Measurements from ENCODE around the gene SCMH1.

SCMH1 gene

DNA sequence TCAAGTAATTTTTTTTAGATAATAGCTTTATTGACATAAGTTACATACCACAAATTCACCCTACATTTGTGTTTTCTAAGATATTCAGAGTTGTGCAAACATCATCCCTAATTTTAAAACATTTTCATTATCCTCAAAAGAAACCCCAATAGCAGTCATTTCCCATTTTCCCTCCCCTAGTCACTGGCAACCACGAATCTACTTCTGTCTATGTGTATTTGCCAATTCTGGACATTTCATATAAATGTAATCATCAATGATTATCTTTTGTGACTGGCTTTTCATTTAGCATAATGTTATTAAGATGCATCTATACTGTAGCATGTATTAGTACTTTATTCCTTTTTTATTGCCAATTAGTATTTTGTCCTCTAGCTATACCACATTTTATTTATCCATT is 131.8 kb downstream of the SCMH1 start:
- Mint-ChIP-seq H3K4me3 (no peak overlapping the region), H3K4me1 (no peaks in the 10 kb centered on the region)

DNA sequence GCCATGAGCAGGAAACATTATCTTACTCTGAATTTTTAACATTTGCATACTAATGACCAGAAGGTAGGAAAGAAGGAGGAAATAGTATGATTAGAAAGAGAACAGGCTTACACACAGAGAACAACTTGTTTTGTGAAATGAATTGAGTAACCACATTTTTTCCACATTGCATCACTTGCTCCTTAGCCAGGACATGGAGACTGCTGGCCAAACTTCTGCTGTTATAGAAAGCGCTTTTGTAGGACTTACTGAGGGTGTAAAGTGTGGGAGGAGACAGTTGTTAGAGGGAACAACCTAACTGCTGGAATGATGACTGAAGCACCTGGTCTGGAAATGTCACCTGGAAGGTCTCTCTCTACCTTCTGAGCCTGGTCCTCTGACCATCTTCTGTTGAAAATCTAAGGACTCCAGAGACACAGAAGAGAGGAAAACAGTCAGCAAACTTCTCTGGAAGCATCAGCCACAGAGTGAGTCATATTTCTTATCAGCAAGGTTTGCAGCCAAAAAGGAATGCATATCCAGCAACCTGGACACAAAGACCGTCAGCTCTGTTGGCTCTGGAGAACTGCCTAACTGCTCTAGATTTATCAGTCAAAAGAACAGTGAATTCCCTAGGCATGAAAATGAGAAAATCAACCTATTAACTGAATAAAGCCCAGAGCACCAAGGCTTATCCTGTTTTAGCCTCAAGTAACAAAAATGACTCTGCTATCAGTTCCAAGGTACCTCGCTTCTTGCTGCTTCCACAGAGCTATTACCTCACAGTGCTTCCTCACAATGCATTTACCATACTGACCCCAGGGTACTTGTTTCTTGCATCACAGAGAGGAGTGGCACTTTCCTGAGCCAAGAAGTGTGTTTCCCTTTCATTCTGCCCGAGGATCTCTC is 132.6 kb downstream of the SCMH1 start:
- Mint-ChIP-seq H3K27ac (no peak overlapping the region), H3K4me1 (no peaks in the 10 kb centered on the region), H3K36me3 (peaks cover 19% of the 10 kb centered on the region), H3K27me3 (no peaks in the 10 kb centered on the region), H3K9me3 (no peaks in the 10 kb centered on the region), H3K4me3 (no peak overlapping the region)

More for the DNA sequence above, 131.8 kb downstream of the SCMH1 start:
- no peak overlapping the region for H3K27ac Mint-ChIP-seq
- no peaks in the 10 kb centered on the region for H3K27me3 Mint-ChIP-seq
- peaks cover 19% of the 10 kb centered on the region for H3K36me3 Mint-ChIP-seq
- no peaks in the 10 kb centered on the region for H3K9me3 Mint-ChIP-seq

DNA sequence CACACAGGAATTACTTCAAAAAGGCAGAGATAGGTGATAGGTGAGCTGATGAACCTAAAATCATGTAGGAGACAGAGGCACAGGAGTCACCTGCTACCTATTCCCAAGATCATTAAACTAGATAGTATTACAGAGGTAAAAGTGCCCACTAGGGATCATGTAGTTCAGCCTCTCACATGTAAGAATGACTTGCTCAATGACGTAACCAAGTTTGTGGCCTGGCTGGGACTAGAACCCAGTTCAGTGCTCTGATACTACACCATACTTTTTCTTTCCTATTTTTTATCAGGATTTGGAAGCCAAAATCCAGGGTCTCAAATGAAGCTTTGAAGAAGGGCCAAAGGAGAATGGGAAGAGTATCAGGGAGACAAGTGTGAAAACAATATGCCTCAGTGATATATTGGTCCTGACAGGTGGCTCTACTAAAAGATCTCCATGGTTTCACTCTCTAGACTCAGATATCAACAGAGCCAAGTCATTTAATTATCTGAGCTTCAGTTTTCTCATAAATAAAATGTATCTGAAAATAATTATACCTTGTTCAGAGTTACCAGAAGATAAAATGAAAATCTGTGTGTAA is 133.3 kb downstream of the SCMH1 start:
- peaks cover 14% of the 10 kb centered on the region for H3K36me3 Mint-ChIP-seq
- no peaks in the 10 kb centered on the region for H3K9me3 Mint-ChIP-seq
- no peak overlapping the region for H3K4me3 Mint-ChIP-seq
- H3K4me1 Mint-ChIP-seq, result no peaks in the 10 kb centered on the region
- H3K27me3 Mint-ChIP-seq, result no peaks in the 10 kb centered on the region
- no peak overlapping the region for H3K27ac Mint-ChIP-seq

DNA sequence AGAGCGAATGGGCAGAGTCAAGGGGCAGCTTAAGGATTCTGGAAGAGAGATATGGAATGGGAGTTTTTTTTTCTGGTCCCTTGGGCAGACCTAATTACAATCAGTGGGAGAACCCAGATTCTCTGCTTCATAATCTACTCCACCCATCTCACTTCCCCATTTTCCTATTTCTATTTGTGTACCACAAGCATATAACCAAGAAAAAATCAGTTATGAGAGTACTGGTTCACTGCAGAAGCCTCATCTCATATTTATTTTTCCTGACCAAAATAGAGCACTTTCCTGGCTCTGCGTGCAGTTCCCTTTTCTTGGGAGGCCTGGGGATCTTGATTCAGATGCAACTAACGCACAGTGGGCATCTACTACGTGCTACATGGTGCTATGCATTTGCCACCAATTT is 138.3 kb downstream of the SCMH1 start:
- H3K4me1 Mint-ChIP-seq, result peaks cover 4% of the 10 kb centered on the region
- no peak overlapping the region for H3K27ac Mint-ChIP-seq
- H3K36me3 Mint-ChIP-seq, result peaks cover 8% of the 10 kb centered on the region
- H3K9me3 Mint-ChIP-seq, result no peaks in the 10 kb centered on the region
- H3K4me3 Mint-ChIP-seq, result no peak overlapping the region
- no peaks in the 10 kb centered on the region for H3K27me3 Mint-ChIP-seq

DNA sequence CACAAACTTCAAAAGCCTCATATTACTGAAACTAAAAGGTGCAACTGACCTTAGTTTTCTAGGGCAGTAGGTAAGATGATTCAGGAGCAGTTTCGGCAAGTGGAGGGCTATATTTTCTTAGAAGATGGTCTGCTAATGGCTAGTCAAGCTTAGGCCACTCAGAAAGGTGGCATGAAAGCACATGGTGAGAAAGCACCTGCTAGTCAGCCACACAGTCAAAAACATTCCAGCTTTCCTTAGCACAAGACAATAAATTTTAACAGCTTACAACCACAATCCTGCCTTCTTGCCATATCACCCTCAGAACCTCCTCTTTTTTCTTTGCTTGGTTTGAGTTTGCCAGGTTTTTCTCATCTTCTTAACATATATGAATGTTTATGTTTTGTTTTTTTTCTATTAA is 139.5 kb downstream of the SCMH1 start:
- Mint-ChIP-seq H3K4me1 (peaks cover 4% of the 10 kb centered on the region), H3K4me3 (no peak overlapping the region), H3K9me3 (no peaks in the 10 kb centered on the region), H3K27me3 (no peaks in the 10 kb centered on the region), H3K36me3 (peaks cover 8% of the 10 kb centered on the region), H3K27ac (no peak overlapping the region)

DNA sequence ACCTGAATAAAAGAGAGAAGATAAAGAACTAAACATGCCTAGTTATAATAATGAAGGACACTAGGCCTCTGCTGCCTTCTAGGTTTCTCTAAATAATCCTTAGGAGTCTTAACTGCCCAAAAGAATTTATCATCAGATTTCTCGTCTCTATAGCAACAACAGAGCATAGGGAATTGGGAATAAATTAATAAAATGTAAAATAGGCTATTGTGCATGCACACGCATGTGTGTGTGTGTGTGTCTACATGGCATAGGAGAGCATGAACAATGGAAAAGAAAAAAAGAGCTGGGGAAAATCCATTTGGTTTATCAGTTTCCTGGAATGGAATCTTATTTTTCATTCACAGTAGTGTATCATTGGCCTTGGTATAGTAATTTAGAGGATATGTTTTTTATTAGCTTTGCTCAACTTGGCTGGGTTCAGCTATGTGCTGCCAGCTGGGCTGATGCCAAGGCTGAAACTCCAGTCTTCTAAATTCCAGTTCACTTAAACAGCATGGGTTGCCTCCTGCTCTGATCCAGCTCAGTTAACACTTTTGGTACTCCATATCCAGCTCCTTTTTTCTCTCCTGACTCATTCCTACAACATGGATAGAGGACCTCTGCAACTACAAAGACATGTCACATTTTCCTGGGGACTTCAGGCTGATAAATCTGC is 140.0 kb downstream of the SCMH1 start:
- no peaks in the 10 kb centered on the region for H3K27me3 Mint-ChIP-seq
- peaks cover 4% of the 10 kb centered on the region for H3K4me1 Mint-ChIP-seq
- no peak overlapping the region for H3K27ac Mint-ChIP-seq
- no peaks in the 10 kb centered on the region for H3K9me3 Mint-ChIP-seq
- no peak overlapping the region for H3K4me3 Mint-ChIP-seq
- peaks cover 7% of the 10 kb centered on the region for H3K36me3 Mint-ChIP-seq

DNA sequence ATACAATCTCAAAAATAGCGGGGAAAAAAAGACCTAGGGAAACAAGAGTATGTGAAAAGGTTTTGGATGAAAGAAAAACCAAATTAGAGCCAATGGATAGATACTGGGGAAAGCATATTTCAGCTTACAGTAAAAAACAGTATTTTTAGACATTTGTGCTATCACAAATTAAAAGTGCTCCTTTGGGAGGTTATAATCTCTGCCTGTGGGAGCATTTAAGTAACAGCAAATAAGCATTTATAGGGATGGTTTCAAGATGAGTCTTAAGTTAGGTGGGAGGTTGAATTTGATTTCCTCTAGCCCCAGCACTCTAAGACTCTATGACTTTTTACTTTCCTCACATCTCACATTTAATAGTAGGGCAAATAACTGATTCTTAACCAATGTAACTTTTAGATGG is 141.0 kb downstream of the SCMH1 start:
- H3K27ac Mint-ChIP-seq, result no peak overlapping the region
- H3K9me3 Mint-ChIP-seq, result no peaks in the 10 kb centered on the region
- H3K36me3 Mint-ChIP-seq, result peaks cover 4% of the 10 kb centered on the region
- no peak overlapping the region for H3K4me3 Mint-ChIP-seq
- peaks cover 4% of the 10 kb centered on the region for H3K4me1 Mint-ChIP-seq
- no peaks in the 10 kb centered on the region for H3K27me3 Mint-ChIP-seq

DNA sequence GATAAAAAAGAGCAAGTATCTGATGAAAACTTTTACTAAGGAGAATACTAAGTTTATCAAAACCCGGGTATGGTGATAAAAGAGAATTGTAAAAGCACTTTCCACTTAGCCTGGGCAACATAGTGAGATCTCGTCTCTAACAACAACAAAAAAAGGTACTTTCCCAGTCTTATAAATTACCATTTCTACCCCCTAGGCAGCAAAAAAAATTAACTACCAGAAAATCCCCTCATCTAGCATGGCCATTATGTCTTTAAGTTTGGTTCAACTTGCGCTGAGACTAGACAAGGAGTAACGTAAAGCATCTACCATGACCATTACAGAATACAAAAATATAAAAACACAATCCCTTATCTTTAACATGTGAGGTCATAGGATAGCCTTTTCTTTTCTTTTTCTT is 141.9 kb downstream of the SCMH1 start:
- Mint-ChIP-seq H3K4me1 (peaks cover 4% of the 10 kb centered on the region), H3K36me3 (peaks cover 4% of the 10 kb centered on the region), H3K4me3 (no peak overlapping the region), H3K9me3 (no peaks in the 10 kb centered on the region), H3K27ac (no peak overlapping the region), H3K27me3 (no peaks in the 10 kb centered on the region)

DNA sequence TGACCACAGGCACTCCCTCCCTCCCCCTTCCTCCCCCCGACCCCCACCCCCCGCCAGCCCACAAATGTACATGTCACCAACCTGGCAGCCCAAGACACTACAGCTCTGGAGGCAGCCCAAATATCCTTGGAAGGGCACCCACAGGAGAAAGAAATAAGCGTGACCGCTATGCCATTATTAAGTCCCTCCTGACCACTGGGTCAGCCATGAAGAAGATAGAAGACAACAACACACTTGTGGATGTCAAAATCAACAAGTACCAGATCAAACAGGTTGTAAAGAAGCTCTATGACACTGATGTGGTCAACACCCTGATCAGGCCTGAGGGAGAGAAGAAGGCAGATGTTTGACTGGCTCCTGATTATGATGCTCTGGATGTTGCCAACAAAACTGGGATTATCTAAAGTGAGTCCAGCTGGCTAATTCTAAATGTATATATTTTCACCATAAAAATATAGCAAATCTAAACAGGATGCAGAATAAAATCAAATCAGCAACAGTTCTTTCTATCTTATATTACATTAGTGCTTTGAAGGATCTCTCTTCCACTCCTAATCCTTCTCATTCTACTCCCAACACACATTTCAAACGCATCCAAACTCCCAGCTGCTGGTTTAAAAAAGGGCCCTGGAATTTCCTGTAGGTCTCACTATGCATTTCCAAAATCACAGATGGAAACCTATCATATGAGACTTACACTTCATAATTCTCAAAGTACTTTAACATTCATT is 143.2 kb downstream of the SCMH1 start:
- H3K4me3 Mint-ChIP-seq, result no peak overlapping the region
- H3K4me1 Mint-ChIP-seq, result peaks cover 4% of the 10 kb centered on the region

DNA sequence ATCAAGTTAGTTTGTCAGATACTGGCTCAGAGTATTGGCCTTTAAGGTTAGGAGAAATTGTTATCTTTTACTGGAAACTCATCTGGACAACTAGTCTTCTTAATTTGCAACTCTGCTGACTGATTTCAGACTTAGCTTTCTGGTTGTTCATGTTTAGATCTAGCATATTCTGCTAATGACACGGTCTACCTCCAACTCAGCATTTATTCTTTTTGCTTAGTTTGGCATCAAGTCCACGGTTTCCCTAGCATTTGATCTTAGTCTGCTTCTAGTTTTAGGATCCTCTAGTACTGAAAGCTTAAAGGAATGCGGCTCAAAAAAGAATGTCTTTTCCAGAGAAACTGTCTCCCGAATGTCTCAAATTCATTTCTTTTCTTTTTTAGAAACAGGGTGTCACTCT is 145.0 kb downstream of the SCMH1 start:
- no peak overlapping the region for H3K27ac Mint-ChIP-seq

More for the DNA sequence above, 143.2 kb downstream of the SCMH1 start:
- no peaks in the 10 kb centered on the region for H3K27me3 Mint-ChIP-seq
- no peak overlapping the region for H3K27ac Mint-ChIP-seq
- peaks cover 7% of the 10 kb centered on the region for H3K36me3 Mint-ChIP-seq
- no peaks in the 10 kb centered on the region for H3K9me3 Mint-ChIP-seq

DNA sequence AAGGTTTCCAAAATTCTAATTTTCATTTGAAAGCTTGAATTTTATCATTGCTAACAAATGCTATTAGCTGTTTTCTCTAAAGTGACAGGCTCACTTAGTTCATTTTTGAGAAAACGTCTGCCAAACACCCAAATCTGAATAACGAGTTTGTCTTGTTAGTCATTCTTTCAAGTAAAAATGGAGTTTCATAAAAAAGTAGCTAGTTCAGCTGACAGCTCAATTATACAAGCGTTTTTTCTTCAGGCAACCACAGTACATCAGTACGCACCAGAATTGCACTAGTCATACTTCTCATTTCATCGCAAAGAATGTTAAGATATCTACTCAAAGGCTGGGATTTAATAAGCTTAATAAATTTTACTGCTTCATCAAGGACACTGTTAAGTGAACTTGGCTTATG is 148.3 kb downstream of the SCMH1 start:
- Mint-ChIP-seq H3K36me3 (peaks cover 11% of the 10 kb centered on the region), H3K4me1 (no peaks in the 10 kb centered on the region), H3K9me3 (no peaks in the 10 kb centered on the region), H3K27ac (no peak overlapping the region), H3K4me3 (no peak overlapping the region), H3K27me3 (no peaks in the 10 kb centered on the region)

More for the DNA sequence above, 145.0 kb downstream of the SCMH1 start:
- H3K27me3 Mint-ChIP-seq, result no peaks in the 10 kb centered on the region
- H3K4me3 Mint-ChIP-seq, result no peak overlapping the region
- peaks cover 7% of the 10 kb centered on the region for H3K36me3 Mint-ChIP-seq
- no peaks in the 10 kb centered on the region for H3K9me3 Mint-ChIP-seq
- peaks cover 4% of the 10 kb centered on the region for H3K4me1 Mint-ChIP-seq

DNA sequence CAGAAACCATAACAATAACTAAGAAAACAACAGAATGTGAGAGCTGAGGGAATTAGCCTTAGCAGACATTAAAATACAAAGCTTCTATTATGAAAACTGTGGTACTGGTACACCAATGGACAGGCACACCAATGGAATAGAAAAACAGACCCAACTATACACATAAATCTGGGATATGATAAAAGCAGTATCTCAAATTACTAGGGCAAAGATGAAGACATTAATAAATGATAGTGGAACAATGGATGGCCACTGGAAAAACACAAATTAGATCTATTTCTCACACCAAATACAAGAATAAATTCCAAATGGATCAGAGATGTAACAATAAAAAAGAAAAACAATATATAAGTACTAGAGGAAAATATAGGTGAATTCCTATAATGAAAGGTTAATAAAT is 155.2 kb downstream of the SCMH1 start:
- Mint-ChIP-seq H3K27me3 (no peaks in the 10 kb centered on the region), H3K4me1 (no peaks in the 10 kb centered on the region), H3K4me3 (no peak overlapping the region), H3K9me3 (no peaks in the 10 kb centered on the region), H3K36me3 (peaks cover 11% of the 10 kb centered on the region), H3K27ac (no peak overlapping the region)

DNA sequence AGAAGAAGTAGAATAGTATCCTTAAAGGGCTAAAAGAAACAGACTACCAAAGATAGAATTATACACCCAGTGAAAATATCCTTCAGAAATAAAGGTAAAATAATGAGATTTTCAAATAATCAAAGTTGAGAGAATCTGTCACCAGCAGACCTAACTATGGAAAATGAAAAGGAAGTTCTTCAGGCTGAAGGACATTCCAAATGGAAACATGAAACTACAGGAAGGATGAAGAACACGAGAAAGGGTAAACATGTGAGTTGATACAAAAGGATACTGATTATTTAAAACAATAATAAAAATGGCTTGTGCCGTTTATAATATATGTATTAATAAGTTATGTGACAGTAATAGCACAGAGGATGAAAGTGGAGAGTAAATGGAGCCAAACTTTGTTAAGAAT is 163.5 kb downstream of the SCMH1 start:
- Mint-ChIP-seq H3K27ac (no peak overlapping the region), H3K27me3 (no peaks in the 10 kb centered on the region), H3K36me3 (peaks cover 20% of the 10 kb centered on the region), H3K4me1 (no peaks in the 10 kb centered on the region), H3K9me3 (peaks cover 14% of the 10 kb centered on the region), H3K4me3 (no peak overlapping the region)

DNA sequence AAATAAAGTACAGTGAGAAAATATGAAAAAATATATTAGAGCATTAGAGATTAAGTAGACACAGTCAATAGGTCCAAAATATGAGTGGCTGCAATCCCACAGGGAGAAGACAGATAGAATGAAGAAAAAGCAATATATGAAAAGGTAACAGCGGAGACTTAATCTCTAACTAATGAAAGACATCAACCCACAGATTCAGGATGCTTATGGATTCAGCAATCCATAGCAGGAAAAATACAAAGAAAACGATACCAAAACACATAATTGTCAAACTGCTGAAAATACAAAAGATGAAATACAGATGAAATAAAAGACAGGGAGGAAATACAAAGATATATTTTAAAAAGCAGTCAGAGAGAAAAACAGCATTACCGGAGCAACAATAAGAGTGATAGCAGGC is 163.9 kb downstream of the SCMH1 start:
- H3K4me3 Mint-ChIP-seq, result no peak overlapping the region
- H3K27me3 Mint-ChIP-seq, result no peaks in the 10 kb centered on the region
- H3K36me3 Mint-ChIP-seq, result peaks cover 21% of the 10 kb centered on the region
- H3K27ac Mint-ChIP-seq, result no peak overlapping the region
- no peaks in the 10 kb centered on the region for H3K4me1 Mint-ChIP-seq
- peaks cover 14% of the 10 kb centered on the region for H3K9me3 Mint-ChIP-seq

DNA sequence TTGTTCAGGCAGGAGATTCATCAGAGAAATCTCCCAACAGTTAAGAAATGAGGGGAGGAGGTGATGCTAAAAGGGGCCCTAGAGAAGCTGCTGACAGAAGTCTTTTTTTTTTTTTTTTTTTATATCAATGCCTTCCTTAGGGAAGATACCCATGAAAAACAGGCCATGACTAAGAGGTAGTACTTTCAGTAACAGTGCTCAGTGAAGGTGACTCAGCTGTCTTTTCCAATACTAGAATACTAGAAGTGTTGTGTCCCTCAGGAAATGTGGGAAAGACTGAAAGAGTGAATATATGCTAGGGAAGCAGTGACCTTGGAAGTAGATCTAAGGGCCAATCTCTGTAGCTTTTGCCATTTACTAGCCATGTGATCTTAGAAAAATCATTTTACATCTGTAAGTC is 168.1 kb downstream of the SCMH1 start:
- no peaks in the 10 kb centered on the region for H3K27me3 Mint-ChIP-seq
- no peaks in the 10 kb centered on the region for H3K4me1 Mint-ChIP-seq
- peaks cover 22% of the 10 kb centered on the region for H3K36me3 Mint-ChIP-seq
- peaks cover 10% of the 10 kb centered on the region for H3K9me3 Mint-ChIP-seq
- H3K4me3 Mint-ChIP-seq, result no peak overlapping the region
- H3K27ac Mint-ChIP-seq, result no peak overlapping the region

All from activated naive CD4-positive, alpha-beta T cell treated with anti-CD3 and anti-CD28 coated beads, Interleukin-2, amount 50 U/mL, for 24 hours (primary cell).